Smooth muscle cell (in vitro differentiated cells): ENCODE data around the gene PODN. TPM values are rescaled to one million over a fixed set of nuclear protein-coding genes. Genes with fewer than 3 reads are reported as not detected.

Source experiments
- DNase-seq: peaks from one replicate; lab custom pipeline; 2025; ENCODE audit not compliant: unreplicated experiment; lab: John Stamatoyannopoulos, UW
- H2AFZ ChIP-seq: fragments of 200-600 bp; sonication (generic); 2 replicates; pipeline ENCODE4 v1.6.0; 2016; ENCODE audit warnings: antibody characterized with exemption, low read depth, mild to moderate bottlenecking
- H3F3A ChIP-seq: fragments of 200-600 bp; sonication (generic); 2 replicates; pipeline ENCODE4 v1.6.0; 2017; ENCODE audit warnings: antibody characterized with exemption, low read depth
- H3K27ac ChIP-seq: fragments of 200-600 bp; sonication (generic); 2 replicates; pipeline ENCODE4 v1.5.1; 2016; ENCODE audit warnings: low read depth, mild to moderate bottlenecking
- H3K27me3 ChIP-seq: fragments of 200-600 bp; sonication (generic); 2 replicates; pipeline ENCODE4 v1.6.1; 2016; ENCODE audit warnings: low read depth, mild to moderate bottlenecking
- H3K36me3 ChIP-seq: fragments of 200-600 bp; sonication (generic); 2 replicates; pipeline ENCODE4 v1.5.1; 2016; ENCODE audit warnings: low read depth
- H3K4me1 ChIP-seq: fragments of 200-600 bp; sonication (generic); 2 replicates; pipeline ENCODE4 v1.5.1; 2016; ENCODE audit warnings: low read depth
- H3K4me2 ChIP-seq: fragments of 200-600 bp; sonication (generic); 2 replicates; pipeline ENCODE4 v1.6.0; 2016; ENCODE audit warnings: mild to moderate bottlenecking
- H3K4me3 ChIP-seq: fragments of 200-600 bp; sonication (generic); 2 replicates; pipeline ENCODE4 v1.5.1; 2016; ENCODE audit warnings: mild to moderate bottlenecking
- H3K79me2 ChIP-seq: fragments of 200-600 bp; sonication (generic); 2 replicates; pipeline ENCODE4 v1.6.0; 2016; ENCODE audit warnings: low read depth, mild to moderate bottlenecking
- H3K9ac ChIP-seq: fragments of 200-600 bp; sonication (generic); 2 replicates; pipeline ENCODE4 v1.6.0; 2016; ENCODE audit warnings: low read depth
- H3K9me3 ChIP-seq: fragments of 200-600 bp; sonication (generic); replicated peaks from 2 replicates; pipeline ENCODE4 v1.5.1; 2016; ENCODE audit warnings: low read depth
- H4K20me1 ChIP-seq: fragments of 200-600 bp; sonication (generic); 2 replicates; pipeline ENCODE4 v1.6.0; 2016; ENCODE audit warnings: low read depth
- CTCF ChIP-seq: fragments of 200-600 bp; sonication (generic); IDR thresholded peaks from 2 replicates; pipeline ENCODE4 v1.5.1; 2017; ENCODE audit warnings: borderline replicate concordance, mild to moderate bottlenecking, antibody characterized with exemption; ENCODE audit not compliant: insufficient read depth, poor library complexity, severe bottlenecking
- WGBS: methylation state at CpG from one replicate; pipeline ENCODE4 v1.1.7; 2016; ENCODE audit warnings: low lambda C conversion rate; 5-methylcytosine and 5-hydroxymethylcytosine counted together
- polyA plus RNA-seq: library from polyadenylated mRNA; unstranded; fragments of >200 nt; fragmentation: Nextera tagmentation; extraction: Ambion mirVana; gene quantifications from 2 replicates; pipeline ENCODE4 v1.2.1, GENCODE V29; 2016
- total RNA-seq: library from RNA; depleted of rRNA; stranded (reverse); fragments of >200 nt; gene quantifications from 2 replicates; pipeline ENCODE4 v1.2.3, GENCODE V29; 2014

The PODN gene
- total and polyA plus RNA-seq, 2 experiments from 2014 or later = 0.27 to 0.45 TPM

DNA sequence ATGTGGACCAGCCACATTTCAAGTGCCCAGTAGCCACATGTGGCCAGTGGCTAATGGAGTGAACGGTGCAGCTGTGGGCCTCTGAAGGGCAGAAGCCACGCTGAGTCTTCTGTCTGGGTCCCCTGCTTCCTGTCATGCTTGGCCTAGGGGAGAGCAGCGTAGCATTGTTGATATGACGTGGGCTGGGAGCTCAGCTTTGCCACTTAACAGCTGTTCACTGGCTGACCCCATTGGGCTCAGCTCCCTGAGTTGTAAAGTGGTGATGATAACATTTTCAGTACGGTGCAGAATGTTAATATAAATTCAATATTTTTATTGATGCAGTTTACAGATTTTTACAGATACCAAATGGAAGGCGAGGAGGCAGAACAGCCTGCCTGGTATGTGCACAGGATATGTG is 4.5 kb downstream of the PODN start:
- no peak overlapping the region for H3K4me3 ChIP-seq
- no peak overlapping the region for H2AFZ ChIP-seq
- TF ChIP-seq CTCF = no peak
- no peaks in the 10 kb centered on the region for H4K20me1 ChIP-seq
- H3K4me2 ChIP-seq = no peak overlapping the region
- no peaks in the 10 kb centered on the region for H3K36me3 ChIP-seq
- 88% methylated on average over 6 of the region's 6 CpGs for WGBS
- H3K4me1 ChIP-seq = peaks cover 4% of the 10 kb centered on the region
- no peaks in the 10 kb centered on the region for H3K9me3 ChIP-seq
- no peaks in the 10 kb centered on the region for H3F3A ChIP-seq
- no peak overlapping the region for H3K27ac ChIP-seq
- H3K79me2 ChIP-seq = no peaks in the 10 kb centered on the region
- H3K27me3 ChIP-seq = peaks cover 46% of the 10 kb centered on the region
- no peak overlapping the region for H3K9ac ChIP-seq
- DNase-seq = no peak

- TF ChIP-seq CTCF = no peak
- WGBS = 88% methylated on average over 13 of the region's 13 CpGs
- Histone ChIP-seq H4K20me1 (no peaks in the 10 kb centered on the region), H3K4me3 (no peak overlapping the region), H3K36me3 (no peaks in the 10 kb centered on the region), H3K4me2 (no peak overlapping the region), H3K4me1 (peaks cover 4% of the 10 kb centered on the region), H2AFZ (no peak overlapping the region), H3K79me2 (no peaks in the 10 kb centered on the region), H3F3A (no peaks in the 10 kb centered on the region), H3K27ac (no peak overlapping the region), H3K9ac (no peak overlapping the region), H3K9me3 (no peaks in the 10 kb centered on the region), H3K27me3 (peaks cover 39% of the 10 kb centered on the region)
- DNase-seq = no peak
These were observed 5.1 kb downstream of the PODN start for GRCh38 chr1:53066891-53067738.

DNA sequence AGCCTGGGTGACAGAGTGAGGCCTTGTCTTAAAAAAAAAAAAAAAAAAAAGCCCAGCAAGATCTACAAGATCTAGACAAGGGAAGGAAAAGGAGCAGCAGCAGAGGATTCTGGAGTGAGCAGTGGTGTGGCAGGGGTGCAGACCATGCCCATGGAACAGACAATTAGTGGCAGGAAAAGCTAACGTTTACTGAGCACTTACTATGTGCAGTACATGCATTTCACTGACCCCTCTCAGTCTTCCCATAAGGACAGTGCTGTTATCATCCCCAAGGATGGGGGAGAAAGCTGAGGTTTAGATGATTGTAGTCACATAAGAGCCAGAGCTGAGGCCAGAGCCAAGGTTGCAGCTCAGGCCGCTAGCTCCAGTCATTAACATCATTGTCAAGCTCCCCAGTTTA is 5.9 kb downstream of the PODN start:
- H2AFZ ChIP-seq = no peak overlapping the region
- 88% methylated on average over 2 of the region's 2 CpGs for WGBS
- DNase-seq = no peak
- H3K4me1 ChIP-seq = peaks cover under 1% of the 10 kb centered on the region
- TF ChIP-seq CTCF = no peak
- no peak overlapping the region for H3K4me3 ChIP-seq
- H3F3A ChIP-seq = no peaks in the 10 kb centered on the region
- no peak overlapping the region for H3K27ac ChIP-seq
- H3K9me3 ChIP-seq = no peaks in the 10 kb centered on the region
- H3K27me3 ChIP-seq = peaks cover 32% of the 10 kb centered on the region
- H3K36me3 ChIP-seq = no peaks in the 10 kb centered on the region
- no peak overlapping the region for H3K9ac ChIP-seq
- no peak overlapping the region for H3K4me2 ChIP-seq
- H3K79me2 ChIP-seq = no peaks in the 10 kb centered on the region
- no peaks in the 10 kb centered on the region for H4K20me1 ChIP-seq
